Smooth muscle cell of the brain vasculature (primary cell): ENCODE data around the gene GRM8.

Source experiments
- DNase-seq: peaks from one replicate; pipeline ENCODE4 v3.0.0-alpha.2; 2012; ENCODE audit warnings: low read depth, low spot score

GRM8 gene

GRCh38 chr7:126529833-126530232 lies 722.9 kb downstream of the GRM8 start:
- DNase-seq = no peak

GRCh38 chr7:126529254-126529653 lies 723.5 kb downstream of the GRM8 start:
- DNase-seq = no peak

- DNase-seq = no peak
Observed at GRCh38 chr7:126525906-126526305, 726.8 kb downstream of the GRM8 start.

GRCh38 chr7:126524967-126525366 lies 727.8 kb downstream of the GRM8 start:
- no peak for DNase-seq

- no peak for DNase-seq
Observed at GRCh38 chr7:126511046-126511445, 741.7 kb downstream of the GRM8 start.

- no peak for DNase-seq
Observed at GRCh38 chr7:126501617-126502016, 751.1 kb downstream of the GRM8 start.

- no peak for DNase-seq
Observed at GRCh38 chr7:126499481-126499880, 753.3 kb downstream of the GRM8 start.

- no peak for DNase-seq
Observed at GRCh38 chr7:126495733-126496132, 757.0 kb downstream of the GRM8 start.

- no peak for DNase-seq
Observed at GRCh38 chr7:126495001-126495400, 757.7 kb downstream of the GRM8 start.

- no peak for DNase-seq
Observed at GRCh38 chr7:126493801-126494200, 758.9 kb downstream of the GRM8 start.

- no peak for DNase-seq
Observed at GRCh38 chr7:126489874-126490273, 762.9 kb downstream of the GRM8 start.

GRCh38 chr7:126487728-126488442 lies 764.9 kb downstream of the GRM8 start:
- DNase-seq = no peak

- no peak for DNase-seq
Observed at GRCh38 chr7:126486806-126487205, 765.9 kb downstream of the GRM8 start.

GRCh38 chr7:126485791-126486190 lies 767.0 kb downstream of the GRM8 start:
- DNase-seq = no peak

- DNase-seq = no peak
Observed at GRCh38 chr7:126483972-126484371, 768.8 kb downstream of the GRM8 start.

- DNase-seq = no peak
Observed at GRCh38 chr7:126472825-126473224, 779.9 kb downstream of the GRM8 start.

GRCh38 chr7:126462405-126462804 lies 790.3 kb downstream of the GRM8 start:
- no peak for DNase-seq

- no peak for DNase-seq
Observed at GRCh38 chr7:126460664-126461063, 792.1 kb downstream of the GRM8 start.

GRCh38 chr7:126453104-126453503 lies 799.6 kb downstream of the GRM8 start:
- no peak for DNase-seq

GRCh38 chr7:126450269-126450671 lies 802.5 kb downstream of the GRM8 start:
- DNase-seq = no peak

GRCh38 chr7:126449611-126450268 lies 803.0 kb downstream of the GRM8 start:
- no peak for DNase-seq

GRCh38 chr7:126447984-126448383 lies 804.8 kb downstream of the GRM8 start:
- no peak for DNase-seq

GRCh38 chr7:126445991-126446390 lies 806.8 kb downstream of the GRM8 start:
- no peak for DNase-seq
